ENCODE data around the gene HCN3. TPM values are rescaled to one million over a fixed set of nuclear protein-coding genes. Genes with fewer than 3 reads are reported as not detected.

HCN3 gene
- total and polyA plus RNA-seq, 9 donors, result 0.69 to 7.1 (median 2.9) TPM

- Histone ChIP-seq H3K36me3 (no peaks in the 10 kb centered on the region), H3K9me3 (no peaks in the 10 kb centered on the region), H3K4me3 (no peak overlapping the region), H3K4me1 (ENCODE audit: insufficient read depth) (peaks cover 6% of the 10 kb centered on the region), H3K27me3 (no peaks in the 10 kb centered on the region), H3K27ac (no peak overlapping the region)
- WGBS, 3 donors, result 84 to 95% (median 90%) methylated on average over 5 of the region's 5 CpGs
- TF ChIP-seq POLR2A (IDR thresholded peaks at IDR 0.05) (no peak), CTCF (IDR thresholded peaks at IDR 0.05) (no peak), EP300 (IDR thresholded peaks at IDR 0.05) (no peak)
- intact Hi-C loops (cut with DNase I), result no loop called here
- peak in 1 of 5 donors; percentile 26 for DNase-seq
These were observed 17.0 kb upstream of the HCN3 start for GRCh38 chr1:155260276-155260675.

GRCh38 chr1:155261493-155261851 is 15.8 kb upstream of the HCN3 start:
- peak overlapping the region; percentile 16 to 58 for H3K27ac ChIP-seq
- no peaks in the 10 kb centered on the region for H3K9me3 ChIP-seq
- peak in 1 of 5 donors; percentile 57 for DNase-seq
- peak overlapping the region; percentile 78 for H3K4me3 ChIP-seq
- H3K36me3 ChIP-seq, result no peaks in the 10 kb centered on the region
- no peaks in the 10 kb centered on the region for H3K27me3 ChIP-seq
- H3K4me1 ChIP-seq (ENCODE audit: insufficient read depth), result peaks cover 6% of the 10 kb centered on the region
- intact Hi-C loops (cut with DNase I), result no loop called here
- no peak for TF ChIP-seq CTCF (IDR thresholded peaks at IDR 0.05)
- TF ChIP-seq EP300 (IDR thresholded peaks at IDR 0.05), result no peak
- TF ChIP-seq POLR2A (IDR thresholded peaks at IDR 0.05), result no peak
- 0 to 1% (median 0%) methylated on average over 9 of the region's 9 CpGs for WGBS, 3 donors

- TF ChIP-seq CTCF (IDR thresholded peaks at IDR 0.05), result peak in 1 of 3 donors; percentile 37
- TF ChIP-seq POLR2A (IDR thresholded peaks at IDR 0.05), result peak; percentile 45
- no peak for TF ChIP-seq EP300 (IDR thresholded peaks at IDR 0.05)
- intact Hi-C loops (cut with DNase I), result no loop called here
- Histone ChIP-seq H3K27me3 (no peaks in the 10 kb centered on the region), H3K4me3 (peak within 1 kb of the TSS; percentile 78), H3K4me1 (ENCODE audit: insufficient read depth) (peaks cover 6% of the 10 kb centered on the region), H3K36me3 (no peaks in the 10 kb centered on the region), H3K27ac (peak within 1 kb of the TSS; percentile 16 to 58), H3K9me3 (no peaks in the 10 kb centered on the region)
- DNase-seq, result peak; percentile 91 to 95 (median 93)
- WGBS, 3 donors, result 0 to 1% (median 0%) methylated on average over 47 of the region's 47 CpGs
These were observed 15.2 kb upstream of the HCN3 start, which contains the start of gene SCAMP3 for GRCh38 chr1:155261852-155262673. Gene SCAMP3, minus strand, starts transcription at chr1:155262360. Its CDS starts 209 bp downstream, at chr1:155262151.

- no peaks in the 10 kb centered on the region for H3K9me3 ChIP-seq
- TF ChIP-seq EP300 (IDR thresholded peaks at IDR 0.05) (no peak), CTCF (IDR thresholded peaks at IDR 0.05) (no peak), POLR2A (IDR thresholded peaks at IDR 0.05) (no peak)
- no peaks in the 10 kb centered on the region for H3K27me3 ChIP-seq
- H3K36me3 ChIP-seq, result no peaks in the 10 kb centered on the region
- 76 to 81% (median 78%) methylated on average over 11 of the region's 11 CpGs for WGBS, 3 donors
- H3K4me1 ChIP-seq (ENCODE audit: insufficient read depth), result peaks cover 6% of the 10 kb centered on the region
- H3K4me3 ChIP-seq, result no peak overlapping the region
- DNase-seq, result no peak
- intact Hi-C loops (cut with DNase I), result no loop called here
- H3K27ac ChIP-seq, result peak overlapping the region in 1 of 2 donors; percentile 54
These were observed 14.2 kb upstream of the HCN3 start for GRCh38 chr1:155263067-155263466.
